DOHH2 (cell line): Measurements from ENCODE around the gene MAP4K4.

ENCODE experiments used
- H3F3A ChIP-seq: fragments of 200-600 bp; sonication (generic), shearing (Covaris generic); 2 replicates; pipeline ENCODE4 v1.6.0; 2016; ENCODE audit warnings: antibody characterized with exemption, mild to moderate bottlenecking; ENCODE audit not compliant: control insufficient read depth, insufficient read depth
- H3K27ac ChIP-seq: fragments of 200-600 bp; sonication (generic); 2 replicates; pipeline ENCODE4 v1.5.1; 2014; ENCODE audit warnings: low read depth, mild to moderate bottlenecking, low read length, moderate library complexity
- H3K27me3 ChIP-seq: fragments of 200-600 bp; sonication (generic); 2 replicates; pipeline ENCODE4 v1.6.1; 2014; ENCODE audit warnings: mild to moderate bottlenecking, low read length, mixed read lengths; ENCODE audit not compliant: control insufficient read depth
- H3K36me3 ChIP-seq: fragments of 200-600 bp; sonication (generic); 2 replicates; pipeline ENCODE4 v1.6.1; 2014; ENCODE audit warnings: mild to moderate bottlenecking, low read length, moderate library complexity, mixed read lengths; ENCODE audit not compliant: control insufficient read depth
- H3K4me1 ChIP-seq: fragments of 200-600 bp; sonication (generic); 2 replicates; pipeline ENCODE4 v1.6.1; 2014; ENCODE audit warnings: mild to moderate bottlenecking, low read length, mixed read lengths; ENCODE audit not compliant: control insufficient read depth
- H3K4me2 ChIP-seq: fragments of 200-600 bp; sonication (generic); 2 replicates; pipeline ENCODE4 v1.6.0; 2014; ENCODE audit warnings: mild to moderate bottlenecking, low read length, moderate library complexity
- H3K4me3 ChIP-seq: fragments of 200-600 bp; sonication (generic); 2 replicates; pipeline ENCODE4 v1.5.1; 2014; ENCODE audit warnings: mild to moderate bottlenecking, low read length, mixed read lengths
- H3K79me2 ChIP-seq: fragments of 200-600 bp; sonication (generic); 2 replicates; pipeline ENCODE4 v1.6.1; 2014; ENCODE audit warnings: mild to moderate bottlenecking, low read length, mixed read lengths; ENCODE audit not compliant: control insufficient read depth
- H3K9me2 ChIP-seq: fragments of 200-600 bp; sonication (generic); replicated peaks from 2 replicates; pipeline ENCODE4 v1.6.1; 2014; ENCODE audit warnings: mild to moderate bottlenecking, low read length, mixed read lengths; ENCODE audit not compliant: control insufficient read depth
- H3K9me3 ChIP-seq: fragments of 200-600 bp; sonication (generic); 2 replicates; pipeline ENCODE4 v1.6.1; 2014; ENCODE audit warnings: antibody characterized with exemption, low read length, mixed read lengths; ENCODE audit not compliant: control insufficient read depth, insufficient read depth
- H4K20me1 ChIP-seq: fragments of 200-600 bp; sonication (generic); 2 replicates; pipeline ENCODE4 v1.6.0; 2014; ENCODE audit warnings: low read depth, mild to moderate bottlenecking, antibody characterized with exemption, low read length, moderate library complexity; ENCODE audit not compliant: control insufficient read depth, insufficient read depth
- CTCF ChIP-seq: fragments of 200-600 bp; sonication (generic); IDR thresholded peaks from one replicate; pipeline ENCODE4 v1.5.1; 2014; ENCODE audit warnings: antibody characterized with exemption, mild to moderate bottlenecking, low read depth, low read length; ENCODE audit not compliant: poor library complexity, severe bottlenecking
- EZH2phosphoT487 ChIP-seq: fragments of 200-600 bp; sonication (generic); IDR thresholded peaks from 2 replicates; pipeline ENCODE4 v1.6.1; 2017; ENCODE audit warnings: borderline replicate concordance, mild to moderate bottlenecking, antibody characterized with exemption, low read length, moderate library complexity, mixed read lengths

The MAP4K4 gene

GRCh38 chr2:101657787-101658186 is 39.7 kb upstream of the MAP4K4 start:
- no peaks in the 10 kb centered on the region for H3F3A ChIP-seq
- no peaks in the 10 kb centered on the region for H3K9me3 ChIP-seq
- no peaks in the 10 kb centered on the region for H3K79me2 ChIP-seq
- H3K27ac ChIP-seq = no peak overlapping the region
- H3K4me3 ChIP-seq = no peak overlapping the region
- no peaks in the 10 kb centered on the region for H4K20me1 ChIP-seq
- no peaks in the 10 kb centered on the region for H3K9me2 ChIP-seq
- TF ChIP-seq CTCF = no peak
- peaks cover 8% of the 10 kb centered on the region for H3K4me1 ChIP-seq
- no peak overlapping the region for H3K4me2 ChIP-seq
- H3K27me3 ChIP-seq = no peaks in the 10 kb centered on the region
- no peaks in the 10 kb centered on the region for H3K36me3 ChIP-seq

GRCh38 chr2:101658387-101658786 is 39.1 kb upstream of the MAP4K4 start:
- TF ChIP-seq EZH2phosphoT487 (no peak), CTCF (no peak)

GRCh38 chr2:101665312-101665711 is 32.2 kb upstream of the MAP4K4 start:
- H3K4me2 ChIP-seq = no peak overlapping the region
- TF ChIP-seq CTCF (no peak), EZH2phosphoT487 (no peak)
- no peaks in the 10 kb centered on the region for H3K9me2 ChIP-seq
- H3K36me3 ChIP-seq = no peaks in the 10 kb centered on the region
- no peaks in the 10 kb centered on the region for H3K79me2 ChIP-seq
- H3K4me3 ChIP-seq = no peak overlapping the region
- H3K9me3 ChIP-seq = no peaks in the 10 kb centered on the region
- no peak overlapping the region for H3K27ac ChIP-seq
- no peaks in the 10 kb centered on the region for H3K4me1 ChIP-seq
- H3K27me3 ChIP-seq = no peaks in the 10 kb centered on the region
- H3F3A ChIP-seq = no peaks in the 10 kb centered on the region
- no peaks in the 10 kb centered on the region for H4K20me1 ChIP-seq

More at GRCh38 chr2:101658387-101658786, 39.1 kb upstream of the MAP4K4 start:
- Histone ChIP-seq H3K4me3 (no peak overlapping the region), H3K79me2 (no peaks in the 10 kb centered on the region), H3F3A (no peaks in the 10 kb centered on the region), H3K36me3 (no peaks in the 10 kb centered on the region), H3K4me1 (peaks cover 3% of the 10 kb centered on the region), H3K9me2 (no peaks in the 10 kb centered on the region), H4K20me1 (no peaks in the 10 kb centered on the region), H3K4me2 (no peak overlapping the region), H3K9me3 (no peaks in the 10 kb centered on the region), H3K27me3 (no peaks in the 10 kb centered on the region), H3K27ac (no peak overlapping the region)

GRCh38 chr2:101667823-101668222 is 29.7 kb upstream of the MAP4K4 start:
- Histone ChIP-seq H4K20me1 (no peaks in the 10 kb centered on the region), H3K27ac (no peak overlapping the region), H3K36me3 (no peaks in the 10 kb centered on the region), H3K4me3 (no peak overlapping the region), H3F3A (no peaks in the 10 kb centered on the region), H3K9me2 (no peaks in the 10 kb centered on the region), H3K4me2 (no peak overlapping the region), H3K9me3 (peaks cover 13% of the 10 kb centered on the region), H3K4me1 (no peaks in the 10 kb centered on the region), H3K79me2 (no peaks in the 10 kb centered on the region), H3K27me3 (no peaks in the 10 kb centered on the region)
- TF ChIP-seq CTCF (no peak), EZH2phosphoT487 (no peak)
